ENCODE data around the gene PFKL. TPM values are rescaled to one million over a fixed set of nuclear protein-coding genes. Genes with fewer than 3 reads are reported as not detected.

Gene PFKL
- total RNA-seq, 1 experiment from 2014 or later = 140 TPM

DNA sequence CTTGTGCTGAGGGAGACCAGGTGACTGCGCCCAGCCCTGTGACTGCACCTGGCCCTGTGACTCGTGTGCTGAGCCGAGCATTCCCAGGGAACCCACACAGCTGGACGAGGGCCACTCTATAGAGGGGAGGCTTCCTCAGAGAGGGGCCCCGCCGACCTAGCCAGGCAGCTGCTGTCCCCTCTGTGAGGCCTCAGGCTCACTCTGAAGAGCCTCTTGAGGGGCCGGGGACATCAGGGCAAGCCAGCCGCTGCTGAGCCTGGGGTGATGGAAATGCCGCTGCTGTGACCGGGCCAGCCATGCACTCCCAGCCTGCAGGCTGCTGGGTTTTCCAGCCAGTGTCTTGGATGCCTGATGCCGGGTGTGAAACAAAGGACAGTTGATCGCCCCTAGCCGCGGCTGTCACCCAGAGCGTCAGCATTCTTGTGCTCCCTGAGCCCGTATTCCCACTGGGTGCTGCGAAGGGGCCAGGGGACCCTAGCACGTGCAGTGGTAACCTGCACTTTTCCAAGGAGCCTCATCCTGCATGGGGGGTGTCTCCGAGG is 17.5 kb downstream of the PFKL start:
- Histone ChIP-seq H3K9me3 (no peaks in the 10 kb centered on the region), H3K27me3 (replicated peaks; ENCODE audit: control insufficient read depth, insufficient read depth, low read length) (no peaks in the 10 kb centered on the region), H3K36me3 (ENCODE audit: control insufficient read depth, insufficient read depth, low read length) (peaks cover under 1% of the 10 kb centered on the region; the same call in 1 of the 2 replicates), H3K4me1 (no peaks in the 10 kb centered on the region), H3K4me3 (ENCODE audit: low read depth, low read length) (no peak overlapping the region)
- TF ChIP-seq, protein P1, sequence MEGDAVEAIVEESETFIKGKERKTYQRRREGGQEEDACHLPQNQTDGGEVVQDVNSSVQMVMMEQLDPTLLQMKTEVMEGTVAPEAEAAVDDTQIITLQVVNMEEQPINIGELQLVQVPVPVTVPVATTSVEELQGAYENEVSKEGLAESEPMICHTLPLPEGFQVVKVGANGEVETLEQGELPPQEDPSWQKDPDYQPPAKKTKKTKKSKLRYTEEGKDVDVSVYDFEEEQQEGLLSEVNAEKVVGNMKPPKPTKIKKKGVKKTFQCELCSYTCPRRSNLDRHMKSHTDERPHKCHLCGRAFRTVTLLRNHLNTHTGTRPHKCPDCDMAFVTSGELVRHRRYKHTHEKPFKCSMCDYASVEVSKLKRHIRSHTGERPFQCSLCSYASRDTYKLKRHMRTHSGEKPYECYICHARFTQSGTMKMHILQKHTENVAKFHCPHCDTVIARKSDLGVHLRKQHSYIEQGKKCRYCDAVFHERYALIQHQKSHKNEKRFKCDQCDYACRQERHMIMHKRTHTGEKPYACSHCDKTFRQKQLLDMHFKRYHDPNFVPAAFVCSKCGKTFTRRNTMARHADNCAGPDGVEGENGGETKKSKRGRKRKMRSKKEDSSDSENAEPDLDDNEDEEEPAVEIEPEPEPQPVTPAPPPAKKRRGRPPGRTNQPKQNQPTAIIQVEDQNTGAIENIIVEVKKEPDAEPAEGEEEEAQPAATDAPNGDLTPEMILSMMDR (IDR thresholded peaks at IDR 0.05; ENCODE audit: insufficient read depth in 1 of 2, low read depth in 1 of 2, low read length in 1 of 2, severe bottlenecking in 1 of 2, unreplicated experiment in 1 of 2) = no peak
- peaks cover 27% of the 10 kb centered on the region for H3K36me3 Mint-ChIP-seq (ENCODE audit: insufficient read depth, unreplicated experiment)
- H3K27me3 Mint-ChIP-seq (ENCODE audit: insufficient read depth, unreplicated experiment) = no peaks in the 10 kb centered on the region
- no peak for DNase-seq
- CTCF ChIA-PET = no interaction called here
- H3K9me3 Mint-ChIP-seq (ENCODE audit: unreplicated experiment) = no peaks in the 10 kb centered on the region
- POLR2A ChIA-PET = no interaction called here
- intact Hi-C loops (cut with micrococcal nuclease; ENCODE audit: unreplicated experiment) = no loop called here
- H3K4me1 Mint-ChIP-seq (ENCODE audit: low read depth, unreplicated experiment) = no peaks in the 10 kb centered on the region
- H3K27ac Mint-ChIP-seq (ENCODE audit: unreplicated experiment) = no peak overlapping the region
- no peak overlapping the region for H3K4me3 Mint-ChIP-seq (ENCODE audit: unreplicated experiment)
- no TSS peak for BruUV-seq (replicated peaks)

GRCh38 chr21:44317871-44318270 is 18.0 kb downstream of the PFKL start:
- Mint-ChIP-seq H3K36me3 (ENCODE audit: insufficient read depth, unreplicated experiment) (peaks cover 26% of the 10 kb centered on the region), H3K27ac (ENCODE audit: unreplicated experiment) (no peak overlapping the region), H3K27me3 (ENCODE audit: insufficient read depth, unreplicated experiment) (no peaks in the 10 kb centered on the region), H3K4me3 (ENCODE audit: unreplicated experiment) (no peak overlapping the region), H3K4me1 (ENCODE audit: low read depth, unreplicated experiment) (no peaks in the 10 kb centered on the region), H3K9me3 (ENCODE audit: unreplicated experiment) (no peaks in the 10 kb centered on the region)
- Histone ChIP-seq H3K4me3 (ENCODE audit: low read depth, low read length) (no peak overlapping the region), H3K27me3 (replicated peaks; ENCODE audit: control insufficient read depth, insufficient read depth, low read length) (no peaks in the 10 kb centered on the region), H3K36me3 (ENCODE audit: control insufficient read depth, insufficient read depth, low read length) (peaks cover 1% of the 10 kb centered on the region; the same call in 1 of the 2 replicates), H3K4me1 (no peaks in the 10 kb centered on the region), H3K9me3 (no peaks in the 10 kb centered on the region)
- ChIA-PET CTCF (no interaction called here), POLR2A (no interaction called here)
- intact Hi-C loops (cut with micrococcal nuclease; ENCODE audit: unreplicated experiment) = no loop called here
- no peak for DNase-seq
- TF ChIP-seq, protein P1 (IDR thresholded peaks at IDR 0.05; ENCODE audit: insufficient read depth in 1 of 2, low read depth in 1 of 2, low read length in 1 of 2, severe bottlenecking in 1 of 2, unreplicated experiment in 1 of 2) = no peak
- no TSS peak for BruUV-seq (replicated peaks)

GRCh38 chr21:44318489-44319285 is 18.8 kb downstream of the PFKL start:
- CTCF ChIA-PET = no interaction called here
- H3K4me1 Mint-ChIP-seq (ENCODE audit: low read depth, unreplicated experiment) = no peaks in the 10 kb centered on the region
- Histone ChIP-seq H3K27me3 (replicated peaks; ENCODE audit: control insufficient read depth, insufficient read depth, low read length) (no peaks in the 10 kb centered on the region), H3K36me3 (ENCODE audit: control insufficient read depth, insufficient read depth, low read length) (peaks cover 1% of the 10 kb centered on the region; the same call in 1 of the 2 replicates), H3K4me1 (no peaks in the 10 kb centered on the region), H3K4me3 (ENCODE audit: low read depth, low read length) (no peak overlapping the region), H3K9me3 (no peaks in the 10 kb centered on the region)
- H3K27ac Mint-ChIP-seq (ENCODE audit: unreplicated experiment) = no peak overlapping the region
- no peak for DNase-seq
- BruUV-seq (replicated peaks) = no TSS peak
- POLR2A ChIA-PET = no interaction called here
- intact Hi-C loops (cut with micrococcal nuclease; ENCODE audit: unreplicated experiment) = no loop called here
- no peaks in the 10 kb centered on the region for H3K9me3 Mint-ChIP-seq (ENCODE audit: unreplicated experiment)
- no peaks in the 10 kb centered on the region for H3K27me3 Mint-ChIP-seq (ENCODE audit: insufficient read depth, unreplicated experiment)
- TF ChIP-seq, protein P1 (IDR thresholded peaks at IDR 0.05; ENCODE audit: insufficient read depth in 1 of 2, low read depth in 1 of 2, low read length in 1 of 2, severe bottlenecking in 1 of 2, unreplicated experiment in 1 of 2) = no peak
- H3K36me3 Mint-ChIP-seq (ENCODE audit: insufficient read depth, unreplicated experiment) = peaks cover 27% of the 10 kb centered on the region
- H3K4me3 Mint-ChIP-seq (ENCODE audit: unreplicated experiment) = no peak overlapping the region

Measured in Caco-2 (cell line).